GM19397 (cell line): ENCODE measurements around the gene TRIM13.
"Not testable (repeated sequence)": the region's sequence is repeated elsewhere in the genome, so short reads cannot be mapped to it uniquely, and the experiment has no call there.

ENCODE experiments used
- ATAC-seq: cut with Tn5 transposase; IDR thresholded peaks from one replicate; pipeline ENCODE4 v1.9.1; 2021; ENCODE audit warnings: mild to moderate bottlenecking, moderate library complexity; ENCODE audit not compliant: unreplicated experiment

Gene TRIM13

GRCh38 chr13:49996951-49997895 is at the start of gene TRIM13:
TRIM13 (plus strand) TSS chr13:49997042; CDS start chr13:50011941, 14,899 bp downstream.
- ATAC-seq = peak; percentile 68

- not testable (repeated sequence) for ATAC-seq
These were observed 48.0 kb upstream of the TRIM13 start for GRCh38 chr13:49948777-49949270.

- no peak for ATAC-seq
These were observed 44.9 kb upstream of the TRIM13 start for GRCh38 chr13:49951754-49952535.

GRCh38 chr13:49953560-49953959 is 43.3 kb upstream of the TRIM13 start:
- no peak for ATAC-seq

GRCh38 chr13:49954674-49955455 is 42.0 kb upstream of the TRIM13 start:
- no peak for ATAC-seq

GRCh38 chr13:49956131-49956530 is 40.7 kb upstream of the TRIM13 start:
- no peak for ATAC-seq

- no peak for ATAC-seq
These were observed 38.5 kb upstream of the TRIM13 start for GRCh38 chr13:49958321-49958720.

GRCh38 chr13:49967456-49967855 is 29.4 kb upstream of the TRIM13 start:
- ATAC-seq = no peak

- ATAC-seq = no peak
These were observed 24.1 kb upstream of the TRIM13 start for GRCh38 chr13:49972709-49973108.

GRCh38 chr13:49975826-49976225 is 21.0 kb upstream of the TRIM13 start:
- no peak for ATAC-seq

- no peak for ATAC-seq
These were observed 20.3 kb upstream of the TRIM13 start for GRCh38 chr13:49976314-49977258.

- ATAC-seq = no peak
These were observed 18.9 kb upstream of the TRIM13 start for GRCh38 chr13:49977992-49978391.

GRCh38 chr13:49980266-49980665 is 16.6 kb upstream of the TRIM13 start:
- no peak for ATAC-seq

- ATAC-seq = no peak
These were observed 11.7 kb upstream of the TRIM13 start for GRCh38 chr13:49985129-49985528.

GRCh38 chr13:49986471-49986870 is 10.4 kb upstream of the TRIM13 start:
- ATAC-seq = no peak

- not testable (repeated sequence) for ATAC-seq
These were observed 6.2 kb upstream of the TRIM13 start for GRCh38 chr13:49990612-49991011.

- no peak for ATAC-seq
These were observed 3.7 kb upstream of the TRIM13 start for GRCh38 chr13:49993111-49993510.

GRCh38 chr13:49993666-49994065 is 3.2 kb upstream of the TRIM13 start:
- no peak for ATAC-seq

GRCh38 chr13:49995625-49996101 is 1.2 kb upstream of the TRIM13 start:
- no peak for ATAC-seq
